Measurements from ENCODE around the gene RARA. TPM values are rescaled to one million over a fixed set of nuclear protein-coding genes. Genes with fewer than 3 reads are reported as not detected.

Gene RARA
- total RNA-seq, 2 donors from 2014 or later: 22.7 to 27.6 TPM

GRCh38 chr17:40268141-40268712 lies 40.8 kb upstream of the RARA start:
- Histone ChIP-seq H3K27me3 (ENCODE audit: control insufficient read depth, insufficient read depth, low read length, poor library complexity, severe bottlenecking) (no peaks in the 10 kb centered on the region), H3K9me3 (ENCODE audit: control insufficient read depth, low read length) (no peaks in the 10 kb centered on the region), H3K9ac (ENCODE audit: extremely low read depth, low read length, poor library complexity, severe bottlenecking) (no peak overlapping the region), H3K36me3 (ENCODE audit: control insufficient read depth, insufficient read depth, low read length) (peaks cover 45% of the 10 kb centered on the region), H3K4me1 (ENCODE audit: control insufficient read depth, insufficient read depth, low read length) (no peaks in the 10 kb centered on the region), H3K27ac (ENCODE audit: low read depth, low read length) (no peak overlapping the region), H3K4me3 (ENCODE audit: low read length) (no peak overlapping the region)
- TF ChIP-seq, protein P1, sequence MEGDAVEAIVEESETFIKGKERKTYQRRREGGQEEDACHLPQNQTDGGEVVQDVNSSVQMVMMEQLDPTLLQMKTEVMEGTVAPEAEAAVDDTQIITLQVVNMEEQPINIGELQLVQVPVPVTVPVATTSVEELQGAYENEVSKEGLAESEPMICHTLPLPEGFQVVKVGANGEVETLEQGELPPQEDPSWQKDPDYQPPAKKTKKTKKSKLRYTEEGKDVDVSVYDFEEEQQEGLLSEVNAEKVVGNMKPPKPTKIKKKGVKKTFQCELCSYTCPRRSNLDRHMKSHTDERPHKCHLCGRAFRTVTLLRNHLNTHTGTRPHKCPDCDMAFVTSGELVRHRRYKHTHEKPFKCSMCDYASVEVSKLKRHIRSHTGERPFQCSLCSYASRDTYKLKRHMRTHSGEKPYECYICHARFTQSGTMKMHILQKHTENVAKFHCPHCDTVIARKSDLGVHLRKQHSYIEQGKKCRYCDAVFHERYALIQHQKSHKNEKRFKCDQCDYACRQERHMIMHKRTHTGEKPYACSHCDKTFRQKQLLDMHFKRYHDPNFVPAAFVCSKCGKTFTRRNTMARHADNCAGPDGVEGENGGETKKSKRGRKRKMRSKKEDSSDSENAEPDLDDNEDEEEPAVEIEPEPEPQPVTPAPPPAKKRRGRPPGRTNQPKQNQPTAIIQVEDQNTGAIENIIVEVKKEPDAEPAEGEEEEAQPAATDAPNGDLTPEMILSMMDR (conservative IDR thresholded peaks at IDR 0.05): no peak
- H3K27me3 Mint-ChIP-seq (ENCODE audit: insufficient read depth): no peaks in the 10 kb centered on the region
- H3K4me1 Mint-ChIP-seq: peaks cover 4% of the 10 kb centered on the region
- no peaks in the 10 kb centered on the region for H3K9me3 Mint-ChIP-seq
- 85 to 96% methylated on average over 2 of the region's 2 CpGs for WGBS, 2 experiments (ENCODE audit: insufficient coverage in 1 of 2, insufficient read length in 1 of 2)
- no peak overlapping the region for H3K4me3 Mint-ChIP-seq
- DNase-seq: no peak
- no peak overlapping the region for H3K27ac Mint-ChIP-seq
- peaks cover 19% of the 10 kb centered on the region for H3K36me3 Mint-ChIP-seq (ENCODE audit: low read depth)

DNA sequence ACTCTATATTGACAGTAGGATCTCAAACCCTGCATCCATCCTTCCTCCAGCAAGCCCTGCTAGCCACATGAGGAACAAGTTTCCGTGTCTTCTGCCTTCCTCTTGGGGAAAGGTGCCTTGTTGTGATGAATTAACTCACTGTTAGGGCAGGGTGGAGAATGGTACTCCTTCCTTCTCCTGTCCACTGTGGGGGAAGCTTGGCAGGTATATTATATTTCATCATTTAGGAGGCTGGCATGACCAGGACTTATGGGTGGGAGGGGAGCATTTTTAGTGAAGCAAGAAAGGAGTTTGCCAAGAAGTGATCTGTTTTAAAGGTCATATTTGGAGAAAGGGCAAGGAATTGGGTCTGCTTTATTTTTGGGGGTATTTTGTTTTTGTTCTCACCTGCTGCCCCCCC lies 30.6 kb upstream of the RARA start:
- H3K9me3 ChIP-seq (ENCODE audit: control insufficient read depth, low read length): no peaks in the 10 kb centered on the region
- no peak overlapping the region for H3K4me3 ChIP-seq (ENCODE audit: low read length)
- peaks cover 63% of the 10 kb centered on the region for H3K36me3 ChIP-seq (ENCODE audit: control insufficient read depth, insufficient read depth, low read length)
- H3K9ac ChIP-seq (ENCODE audit: extremely low read depth, low read length, poor library complexity, severe bottlenecking): no peak overlapping the region
- Mint-ChIP-seq H3K9me3 (no peaks in the 10 kb centered on the region), H3K4me1 (no peaks in the 10 kb centered on the region), H3K27me3 (ENCODE audit: insufficient read depth) (no peaks in the 10 kb centered on the region), H3K27ac (no peak overlapping the region), H3K4me3 (no peak overlapping the region), H3K36me3 (ENCODE audit: low read depth) (peaks cover 70% of the 10 kb centered on the region)
- TF ChIP-seq, protein P1 (conservative IDR thresholded peaks at IDR 0.05): no peak
- no peaks in the 10 kb centered on the region for H3K4me1 ChIP-seq (ENCODE audit: control insufficient read depth, insufficient read depth, low read length)
- DNase-seq: no peak
- no peak overlapping the region for H3K27ac ChIP-seq (ENCODE audit: low read depth, low read length)
- H3K27me3 ChIP-seq (ENCODE audit: control insufficient read depth, insufficient read depth, low read length, poor library complexity, severe bottlenecking): no peaks in the 10 kb centered on the region
- WGBS, 2 experiments (ENCODE audit: insufficient coverage in 1 of 2, insufficient read length in 1 of 2): 94 to 100% methylated on average over 1 of the region's 1 CpG

DNA sequence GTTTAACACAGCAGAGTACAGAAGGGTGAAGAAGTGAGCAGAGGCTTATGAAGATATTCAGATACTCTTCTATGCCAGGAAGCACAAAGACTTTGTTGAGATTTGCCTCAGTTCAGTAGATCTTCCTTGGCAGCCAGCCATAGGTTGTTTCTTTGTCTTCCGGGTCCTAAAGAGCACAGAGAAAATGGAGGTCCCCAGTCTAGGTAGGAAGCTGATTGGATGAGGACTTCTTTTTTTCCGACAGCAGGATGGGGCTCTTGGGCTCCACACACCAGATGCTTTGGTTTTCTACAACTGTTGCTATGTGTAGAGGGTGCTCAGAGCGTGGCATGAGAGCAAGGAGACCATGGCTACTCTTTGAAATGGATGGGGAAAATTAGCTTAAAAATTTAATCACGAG lies 29.6 kb upstream of the RARA start:
- Histone ChIP-seq H3K4me1 (ENCODE audit: control insufficient read depth, insufficient read depth, low read length) (no peaks in the 10 kb centered on the region), H3K27me3 (ENCODE audit: control insufficient read depth, insufficient read depth, low read length, poor library complexity, severe bottlenecking) (no peaks in the 10 kb centered on the region), H3K36me3 (ENCODE audit: control insufficient read depth, insufficient read depth, low read length) (peaks cover 56% of the 10 kb centered on the region), H3K9me3 (ENCODE audit: control insufficient read depth, low read length) (no peaks in the 10 kb centered on the region), H3K27ac (ENCODE audit: low read depth, low read length) (no peak overlapping the region), H3K9ac (ENCODE audit: extremely low read depth, low read length, poor library complexity, severe bottlenecking) (no peak overlapping the region), H3K4me3 (ENCODE audit: low read length) (no peak overlapping the region)
- 94 to 98% methylated on average over 4 of the region's 4 CpGs for whole genome bisulfite sequencing, 2 experiments (ENCODE audit: insufficient coverage in 1 of 2, insufficient read length in 1 of 2)
- TF ChIP-seq, protein P1 (conservative IDR thresholded peaks at IDR 0.05): no peak
- no peak for DNase-seq
- Mint-ChIP-seq H3K27me3 (ENCODE audit: insufficient read depth) (no peaks in the 10 kb centered on the region), H3K4me1 (no peaks in the 10 kb centered on the region), H3K27ac (no peak overlapping the region), H3K36me3 (ENCODE audit: low read depth) (peaks cover 65% of the 10 kb centered on the region), H3K9me3 (no peaks in the 10 kb centered on the region), H3K4me3 (no peak overlapping the region)
